Measurements from ENCODE around the gene REPIN1. TPM values are rescaled to one million over a fixed set of nuclear protein-coding genes. Genes with fewer than 3 reads are reported as not detected.

REPIN1 gene
- total and polyA plus RNA-seq, 9 of the 15 experiments (the other 6 are each of a cell fraction or from before 2014, with no cell fraction given), result 8.1 to 283 (median 94.3) TPM

DNA sequence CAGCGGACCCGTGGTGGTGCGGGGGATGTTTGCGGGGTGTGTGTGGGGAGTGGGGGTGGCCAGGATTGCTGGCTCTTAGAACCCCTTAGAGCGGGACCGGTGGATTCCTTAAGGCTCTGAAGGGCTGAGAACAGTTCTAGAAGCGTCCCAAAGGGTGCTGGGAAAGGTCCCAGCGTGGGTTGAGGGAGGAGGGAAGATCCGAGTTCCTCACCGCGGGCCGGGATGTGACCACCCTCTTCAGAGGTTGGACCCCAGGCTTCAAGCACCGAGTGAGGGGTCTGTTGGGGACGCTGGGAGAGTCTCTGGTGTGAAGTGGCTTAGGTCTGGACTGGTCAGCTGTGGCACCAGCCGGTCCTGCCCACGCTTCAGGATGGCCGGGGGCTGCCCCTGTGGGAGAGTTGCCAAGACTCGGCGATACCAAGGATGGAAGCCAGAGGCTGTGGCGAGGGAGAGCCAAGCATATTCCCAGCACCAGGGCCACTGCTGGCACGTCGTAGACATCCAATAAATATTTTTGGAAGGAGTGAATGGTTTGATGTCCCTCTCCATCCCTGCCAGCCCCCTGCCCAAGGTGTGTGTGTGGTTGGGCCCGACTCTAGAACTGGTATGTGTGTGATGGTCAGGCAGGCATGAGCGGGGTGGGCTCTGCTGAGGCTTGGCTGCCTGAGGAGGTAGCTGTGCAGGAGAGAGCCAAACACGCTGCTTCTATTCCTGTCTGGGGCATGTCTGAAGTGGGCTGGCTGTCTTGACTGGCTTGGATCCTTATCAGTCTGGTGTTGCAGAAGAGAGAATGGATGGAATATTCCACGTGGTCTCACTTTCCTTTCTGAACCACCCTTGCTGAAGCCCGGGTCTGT is 29.7 kb downstream of the REPIN1 start:
- 0 out of 2 replicates have a peak, but pooled peaks have one; percentile 24 for TF ChIP-seq POLR2G (IDR thresholded peaks at IDR 0.05; ENCODE audit: low read depth, low read length)
- TF ChIP-seq, protein P1, sequence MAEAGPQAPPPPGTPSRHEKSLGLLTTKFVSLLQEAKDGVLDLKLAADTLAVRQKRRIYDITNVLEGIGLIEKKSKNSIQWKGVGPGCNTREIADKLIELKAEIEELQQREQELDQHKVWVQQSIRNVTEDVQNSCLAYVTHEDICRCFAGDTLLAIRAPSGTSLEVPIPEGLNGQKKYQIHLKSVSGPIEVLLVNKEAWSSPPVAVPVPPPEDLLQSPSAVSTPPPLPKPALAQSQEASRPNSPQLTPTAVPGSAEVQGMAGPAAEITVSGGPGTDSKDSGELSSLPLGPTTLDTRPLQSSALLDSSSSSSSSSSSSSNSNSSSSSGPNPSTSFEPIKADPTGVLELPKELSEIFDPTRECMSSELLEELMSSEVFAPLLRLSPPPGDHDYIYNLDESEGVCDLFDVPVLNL (CRISPR knock-in tag; IDR thresholded peaks at IDR 0.05; ENCODE audit: low read depth), result no peak
- TF ChIP-seq HNRNPH1 (optimal IDR thresholded peaks at IDR 0.05; ENCODE audit: low read depth, low read length), result no peak
- 90% methylated on average over 27 of the region's 27 CpGs for WGBS (ENCODE audit: insufficient coverage, low coverage, missing lambda C conversion rate)
- no peak overlapping the region for H3K4me3 ChIP-seq
- no peak overlapping the region for H2AFZ ChIP-seq (ENCODE audit: low read depth, low read length)
- H3K4me2 ChIP-seq (ENCODE audit: insufficient read depth, low read length), result no peak overlapping the region
- ChIA-PET POLR2A (no interaction called here), CTCF (ENCODE audit: low intra/inter-chr PET ratio) (no interaction called here)
- H3K9me1 ChIP-seq (ENCODE audit: control insufficient read depth, insufficient read depth, low read length), result peaks cover 8% of the 10 kb centered on the region
- no peak overlapping the region for H3K27ac ChIP-seq (ENCODE audit: extremely low read depth, low read depth, low read length)
- H4K20me1 ChIP-seq (replicated peaks; ENCODE audit: control insufficient read depth, insufficient read depth, low read length), result no peaks in the 10 kb centered on the region
- no peak for DNase-seq (ENCODE audit: extremely low read depth in 1 of 4, low spot score in 3 of 4)
- H3K9me3 ChIP-seq (replicated peaks; ENCODE audit: control insufficient read depth, insufficient read depth, low read depth, low read length), result no peaks in the 10 kb centered on the region
- no peak for ATAC-seq
- no TSS peak for BruUV-seq (replicated peaks)
- in situ Hi-C loops (cut with MboI), result no loop called here
- no peaks in the 10 kb centered on the region; the same call in 2 of the 3 replicates for H3K79me2 ChIP-seq (ENCODE audit: control insufficient read depth, insufficient read depth, low read length)
- peaks cover 35 to 43% of the 10 kb centered on the region in 2 experiments for H3K4me1 ChIP-seq (replicated peaks in 1 of 2; ENCODE audit: control insufficient read depth in 2 of 2, insufficient read depth in 2 of 2, low read length in 2 of 2)
- H3K9ac ChIP-seq (ENCODE audit: insufficient read depth in 1 of 2, low read depth in 2 of 2, low read length in 2 of 2), result peak overlapping the region in 1 of 2 experiments; percentile 70; a peak in 2 of 4 replicates
- intact Hi-C loops (cut with micrococcal nuclease), result no loop called here
- FAIRE-seq, result no peak
- no peaks in the 10 kb centered on the region for H3K27me3 ChIP-seq (ENCODE audit: control insufficient read depth in 2 of 2, insufficient read depth in 2 of 2, low read length in 2 of 2)
- H3K36me3 ChIP-seq (ENCODE audit: control insufficient read depth, insufficient read depth, low read length), result peaks cover 35% of the 10 kb centered on the region

Data from K562 (cell line).